ENCODE measurements around the gene ZIC1.

The ZIC1 gene

DNA sequence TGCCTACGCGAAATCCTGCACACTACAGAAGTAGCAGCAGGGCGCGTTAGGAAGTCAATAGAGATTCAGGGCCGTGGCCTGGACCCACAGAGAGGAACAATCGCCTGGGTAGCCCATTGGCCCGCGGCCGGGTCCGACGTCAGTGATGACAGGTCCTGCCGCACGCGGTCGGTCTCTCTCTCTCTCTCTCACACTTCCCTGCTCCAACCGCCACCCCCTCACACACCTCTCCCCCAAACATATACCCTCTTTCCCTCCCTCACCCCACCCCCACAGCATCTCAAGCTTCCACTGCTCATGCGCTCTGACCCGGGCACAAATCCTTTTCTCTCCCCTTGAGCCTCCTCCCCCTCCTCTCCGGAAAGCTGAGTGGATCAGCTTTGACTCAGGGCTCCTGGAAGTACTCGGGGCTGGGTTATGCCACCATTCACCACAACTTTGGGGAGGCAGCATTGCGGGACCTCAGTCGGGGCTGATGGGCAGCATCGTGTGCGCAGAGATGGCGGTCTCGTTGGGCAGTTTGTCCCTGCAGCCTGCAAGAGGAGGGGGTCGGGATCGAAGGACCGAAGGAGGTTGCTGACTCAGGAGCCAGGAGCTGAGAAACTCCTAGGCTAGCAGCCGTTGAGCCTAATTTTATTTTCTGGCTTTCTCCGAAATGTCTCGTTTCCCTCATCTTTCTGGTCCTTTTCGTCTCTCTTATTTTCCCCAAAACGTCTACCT lies 11.8 kb upstream of the ZIC1 start:
- no peak for DNase-seq

GRCh38 chr3:147397875-147398812 lies 11.0 kb upstream of the ZIC1 start:
- no peak for DNase-seq

DNA sequence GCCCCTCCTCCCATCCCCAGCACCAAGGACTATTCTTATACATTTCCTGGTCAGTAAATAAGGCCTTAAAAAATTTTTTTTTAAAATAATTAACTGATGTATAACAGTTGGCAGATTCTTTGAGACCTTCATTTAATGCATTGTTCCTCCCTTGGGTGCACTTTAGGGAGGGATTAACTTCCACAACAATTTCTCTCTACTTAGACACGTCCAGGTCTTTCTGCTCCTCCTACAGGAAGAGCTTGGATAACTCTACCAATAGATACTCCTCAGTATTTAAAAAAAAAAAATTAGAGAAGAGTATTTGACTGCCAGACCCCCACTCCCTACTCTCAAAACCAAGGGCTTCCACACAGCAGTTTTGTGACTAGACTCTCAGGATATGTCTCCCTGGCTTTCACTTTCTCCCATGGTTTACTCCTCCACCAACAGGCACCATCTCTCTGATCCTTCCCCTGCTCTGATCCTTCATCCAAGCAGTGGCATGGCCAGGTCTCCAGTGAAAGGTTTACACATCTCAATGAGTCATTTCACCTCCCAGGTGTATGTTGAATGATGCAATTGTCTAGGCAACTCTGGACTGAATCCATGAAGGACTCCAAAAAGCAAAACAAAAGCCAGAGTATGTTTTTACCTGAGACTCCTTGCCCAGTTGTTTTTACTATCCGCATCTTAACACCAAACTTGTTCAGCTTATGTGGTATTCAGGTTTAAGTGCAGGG lies 10.2 kb upstream of the ZIC1 start:
- DNase-seq = no peak

- DNase-seq = no peak
These were observed 9.1 kb upstream of the ZIC1 start for GRCh38 chr3:147400111-147400510.

DNA sequence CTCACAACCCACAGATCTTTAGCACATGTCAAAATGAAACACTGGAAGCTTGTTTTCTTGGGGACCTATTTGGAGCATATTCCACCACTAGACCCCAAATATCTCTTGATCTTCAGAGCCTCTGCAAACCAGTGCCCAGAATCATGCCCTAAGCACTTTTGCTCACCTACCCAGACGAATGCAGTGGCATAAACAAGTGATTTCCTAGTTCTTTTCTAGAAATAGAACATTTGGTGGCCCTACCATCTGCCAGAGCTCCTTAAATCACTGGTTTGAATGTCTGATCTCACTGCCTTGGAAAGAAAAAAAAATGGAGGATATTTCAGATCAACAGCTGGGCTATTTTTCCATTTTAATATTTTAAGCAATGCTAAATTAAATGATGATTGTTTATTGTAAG lies 8.2 kb upstream of the ZIC1 start:
- no peak for DNase-seq

DNA sequence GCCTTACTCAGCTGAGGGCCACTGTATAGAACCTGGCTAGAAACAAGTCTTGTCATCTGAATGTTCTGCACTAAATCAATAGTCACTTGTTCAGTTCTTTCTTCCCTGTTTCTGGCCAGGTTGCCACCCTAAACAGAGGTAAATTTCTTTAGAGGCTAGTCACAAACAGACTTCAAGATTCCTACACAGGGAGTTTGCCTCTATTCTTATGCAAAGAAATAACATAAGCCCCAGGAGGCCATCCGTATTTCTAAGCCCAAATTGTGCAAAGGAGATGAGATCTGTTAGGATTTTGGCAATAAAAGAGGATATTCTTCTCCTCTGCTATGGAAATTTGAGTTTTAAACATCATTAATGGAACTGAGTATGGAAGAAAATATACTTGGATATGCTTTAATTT lies 7.7 kb upstream of the ZIC1 start:
- DNase-seq = no peak

DNA sequence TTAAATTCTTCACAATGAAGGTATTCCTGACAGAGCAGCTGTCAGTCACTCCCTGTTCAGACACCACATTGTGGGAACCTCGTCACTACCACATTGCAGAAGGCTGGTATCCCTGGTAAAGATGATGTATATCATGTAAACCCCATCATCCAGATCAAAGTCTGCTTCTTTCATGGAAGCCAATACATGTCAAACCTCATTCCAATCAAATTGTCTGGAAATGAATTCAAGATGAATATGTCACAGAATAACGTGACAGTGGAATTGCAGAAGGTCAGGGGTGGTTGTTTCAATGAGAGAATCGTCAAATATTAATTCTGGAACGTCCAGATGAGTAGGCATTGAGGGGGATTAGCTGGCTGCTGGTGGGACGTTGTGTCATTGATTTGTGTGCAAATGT lies 7.0 kb upstream of the ZIC1 start:
- DNase-seq = no peak

DNA sequence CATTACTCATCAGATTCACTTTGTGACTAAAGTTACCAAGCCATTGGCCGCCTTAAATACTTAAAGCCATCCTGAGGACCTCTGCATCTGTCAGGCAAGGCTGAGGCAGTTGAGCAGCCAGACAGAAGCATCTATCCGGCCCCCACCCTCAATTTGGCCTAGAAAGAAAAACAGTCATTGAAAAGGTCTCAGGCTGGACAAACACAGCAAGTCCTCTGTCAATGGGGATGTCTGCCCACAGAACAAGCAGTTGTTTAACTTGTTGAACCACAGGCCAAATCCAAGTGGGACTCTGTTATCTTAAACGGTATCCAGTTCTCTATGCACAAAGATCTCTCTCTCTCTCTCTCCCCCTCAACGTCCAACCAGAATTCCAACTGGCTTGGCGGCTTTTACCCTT lies 5.7 kb upstream of the ZIC1 start:
- no peak for DNase-seq

GRCh38 chr3:147404000-147404799 lies 5.0 kb upstream of the ZIC1 start:
- no peak for DNase-seq

GRCh38 chr3:147404800-147405230 lies 4.3 kb upstream of the ZIC1 start:
- DNase-seq = no peak

DNA sequence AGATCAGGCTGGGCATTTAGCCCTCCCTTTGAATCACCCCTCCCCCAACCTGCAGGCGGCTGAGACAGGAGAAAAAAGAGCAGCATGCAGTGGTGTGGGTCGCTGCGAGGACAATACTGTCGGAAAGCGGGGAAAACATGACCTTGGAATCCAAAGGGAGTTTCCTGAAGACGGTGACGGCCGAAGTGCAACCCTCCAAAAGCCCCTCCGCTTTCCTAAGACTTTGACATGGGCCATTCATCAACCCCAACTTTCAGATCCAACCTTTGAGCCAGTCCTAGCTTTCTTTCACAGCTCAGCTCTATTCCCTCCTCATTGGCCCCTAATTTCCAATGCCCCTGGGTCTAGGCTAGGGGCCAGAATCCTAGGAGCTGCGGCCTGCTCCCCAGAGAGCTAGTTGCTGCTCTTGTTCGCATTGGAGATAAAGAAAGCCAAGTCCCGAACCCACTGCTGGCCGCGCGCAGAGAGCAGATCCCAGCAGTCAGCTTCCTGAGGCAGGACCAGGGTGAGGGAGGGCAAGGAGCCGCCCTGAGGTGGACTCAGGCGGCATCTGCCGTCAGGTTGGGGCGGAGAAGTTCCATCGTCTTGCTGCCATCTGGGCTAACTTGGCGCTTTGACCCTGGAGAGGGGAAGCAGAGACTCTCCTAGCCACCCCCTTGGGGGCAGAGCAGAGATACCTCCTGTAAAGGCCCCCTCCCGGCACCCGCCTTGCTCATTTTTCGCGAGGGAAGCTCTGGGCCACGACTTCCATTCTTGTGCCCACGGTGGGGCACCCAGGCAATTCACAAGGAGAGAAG lies 3.7 kb upstream of the ZIC1 start:
- DNase-seq = no peak

DNA sequence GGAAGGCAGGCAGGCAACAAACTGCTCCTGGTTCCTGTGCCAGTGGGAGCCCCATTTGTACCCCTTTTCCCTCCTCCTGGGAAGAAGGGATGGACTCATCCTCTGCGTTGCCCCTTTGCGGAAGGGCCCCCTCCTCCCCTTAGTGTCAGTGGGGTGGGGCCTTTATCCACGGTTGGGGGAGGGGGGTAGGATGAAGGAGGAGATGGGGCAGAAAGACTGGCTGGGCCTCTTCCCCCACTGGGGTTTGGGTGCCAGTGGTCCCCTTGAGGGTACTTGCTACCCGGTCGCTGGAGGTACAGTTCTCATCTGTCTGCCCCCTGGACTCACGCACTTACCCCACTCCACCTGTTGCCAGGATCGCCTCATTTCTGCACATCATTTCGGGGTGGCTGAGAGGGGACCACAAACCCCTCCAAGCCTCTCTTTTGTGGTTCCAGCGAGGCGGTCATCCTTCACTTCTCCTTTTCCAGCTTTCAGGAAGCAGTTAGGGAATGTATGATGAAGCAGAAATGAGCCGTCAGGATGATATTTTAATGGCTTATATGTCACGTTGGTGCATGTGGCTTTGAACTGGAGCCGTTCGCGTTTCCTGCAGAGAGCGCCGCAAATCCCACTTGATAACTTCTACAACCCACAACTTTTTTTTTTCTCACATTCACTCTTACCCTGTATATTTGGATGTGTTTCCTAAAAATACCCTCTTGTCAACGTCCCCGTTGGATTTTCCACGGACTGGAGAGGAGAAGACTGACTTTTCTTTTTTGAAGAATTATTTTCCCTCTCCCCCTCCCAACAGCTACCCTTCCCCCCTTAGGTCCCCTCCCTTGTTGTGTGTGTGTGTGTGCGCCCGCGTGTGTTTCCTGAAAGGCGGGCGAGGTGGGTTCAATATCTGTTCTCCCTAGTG lies 2.9 kb upstream of the ZIC1 start, which contains the start of gene ZIC4:
TSS of gene ZIC4 (minus strand) at position 516 of the 904 bp plus-strand sequence. CDS start 3,746 bp downstream, outside the sequence.
- no peak for DNase-seq

- no peak for DNase-seq
These were observed 2.1 kb upstream of the ZIC1 start for GRCh38 chr3:147407114-147407497.

DNA sequence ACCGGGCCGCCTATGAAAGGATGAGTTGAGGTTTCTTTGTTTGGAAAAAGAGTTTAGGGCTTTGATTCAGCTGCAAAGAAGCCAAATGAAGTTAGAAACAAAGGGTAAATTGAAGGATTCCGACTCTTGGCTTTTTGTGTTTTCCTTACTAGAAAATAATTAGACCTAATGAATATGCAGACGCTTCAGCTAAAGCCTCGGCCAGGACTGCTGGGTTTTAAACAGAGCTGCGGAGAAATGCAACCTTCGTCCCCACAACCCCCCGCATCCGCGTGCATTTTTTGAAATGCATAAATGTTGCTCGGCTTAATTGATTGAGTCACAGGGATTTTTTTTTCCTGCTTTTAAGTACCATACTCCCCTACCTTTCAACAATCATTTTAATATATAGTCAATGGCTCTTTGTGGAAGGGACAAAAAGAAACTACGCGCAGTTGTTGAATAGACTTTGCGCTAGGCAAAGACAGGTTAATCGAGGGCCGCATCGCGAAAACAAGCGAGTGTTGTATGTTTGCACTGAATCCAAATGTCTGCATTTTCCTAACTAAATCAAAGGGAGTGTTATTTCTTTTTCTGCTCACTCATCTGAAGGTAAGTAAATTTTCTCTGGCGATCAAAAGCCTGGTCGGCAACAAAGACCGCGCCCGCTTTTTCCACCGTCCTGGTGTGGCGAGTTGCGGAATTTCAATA lies 1.5 kb upstream of the ZIC1 start:
- DNase-seq = no peak

DNA sequence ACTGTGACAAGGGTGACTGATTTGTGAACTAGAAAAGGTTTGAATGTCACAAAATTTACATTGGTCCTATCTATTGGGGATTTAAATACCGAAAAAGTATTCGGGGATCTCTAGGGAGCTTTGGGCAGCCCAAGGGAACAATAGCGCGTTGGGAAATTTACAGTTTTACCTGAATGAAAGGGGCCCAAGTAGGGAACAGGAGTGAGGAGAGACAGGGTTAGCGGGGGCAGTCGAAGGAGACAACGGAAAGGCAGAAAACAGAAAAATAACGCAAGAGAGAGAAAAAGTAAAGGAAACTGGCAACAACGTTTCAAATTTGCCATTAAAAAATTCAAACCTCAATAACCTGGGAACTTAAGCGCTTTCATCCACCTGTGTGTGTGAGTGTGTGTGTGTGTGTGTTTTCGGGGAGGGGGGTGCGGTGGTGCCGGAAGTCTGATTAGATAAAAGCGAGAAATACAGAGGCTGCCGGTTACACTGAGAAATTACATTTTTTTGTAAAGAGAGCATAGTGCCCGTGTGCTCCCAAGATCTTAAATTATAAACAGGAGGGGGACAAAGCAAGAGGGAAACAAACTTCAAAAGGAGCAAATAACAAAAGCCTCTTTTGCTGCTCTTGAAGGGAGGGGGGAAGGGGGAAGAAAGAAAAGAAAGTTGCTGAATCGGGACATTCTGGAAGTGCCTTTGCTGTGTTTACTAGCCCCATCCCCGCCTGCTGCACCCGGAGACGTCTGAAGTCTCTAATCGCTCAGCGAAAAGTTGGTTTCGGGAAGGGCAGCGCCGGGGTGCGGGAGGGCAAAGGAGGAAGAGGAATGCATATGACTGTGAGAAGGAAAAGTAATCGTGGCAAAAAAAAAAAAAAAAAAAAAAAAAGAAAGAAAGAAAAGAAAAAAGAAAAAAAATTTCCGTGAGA lies 721 bp upstream of the ZIC1 start:
- DNase-seq = no peak

GRCh38 chr3:147410116-147410525 lies 956 bp downstream of the ZIC1 start:
- no peak for DNase-seq

DNA sequence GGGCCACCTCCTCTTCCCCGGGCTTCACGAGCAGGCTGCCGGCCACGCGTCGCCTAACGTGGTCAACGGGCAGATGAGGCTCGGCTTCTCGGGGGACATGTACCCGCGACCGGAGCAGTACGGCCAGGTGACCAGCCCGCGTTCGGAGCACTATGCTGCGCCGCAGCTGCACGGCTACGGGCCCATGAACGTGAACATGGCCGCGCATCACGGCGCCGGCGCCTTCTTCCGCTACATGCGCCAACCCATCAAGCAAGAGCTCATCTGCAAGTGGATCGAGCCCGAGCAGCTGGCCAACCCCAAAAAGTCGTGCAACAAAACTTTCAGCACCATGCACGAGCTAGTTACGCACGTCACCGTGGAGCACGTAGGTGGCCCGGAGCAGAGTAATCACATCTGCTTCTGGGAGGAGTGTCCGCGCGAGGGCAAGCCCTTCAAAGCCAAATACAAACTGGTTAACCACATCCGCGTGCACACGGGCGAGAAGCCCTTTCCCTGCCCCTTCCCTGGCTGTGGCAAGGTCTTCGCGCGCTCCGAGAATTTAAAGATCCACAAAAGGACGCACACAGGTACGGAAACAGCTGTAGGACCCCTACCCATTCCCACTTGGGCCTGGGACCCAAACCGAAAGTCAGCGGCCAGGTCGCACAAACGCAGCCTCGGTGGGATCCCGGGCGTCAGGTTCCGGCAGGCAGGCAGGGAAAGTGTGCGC lies 1.5 kb downstream of the ZIC1 start:
- no peak for DNase-seq

- no peak for DNase-seq
These were observed 2.2 kb downstream of the ZIC1 start for GRCh38 chr3:147411238-147411814.

Data from activated CD4-positive, alpha-beta T cell treated with anti-CD3 and anti-CD28 coated beads for 1 hour (primary cell).